HK-2 (cell line): ENCODE measurements around the gene PLPPR3.

ENCODE experiments used
- DNase-seq: peaks from one replicate; pipeline ENCODE4 v3.0.0-alpha.2; 2018; ENCODE audit not compliant: unreplicated experiment

The PLPPR3 gene

GRCh38 chr19:808423-808775 lies 13.4 kb downstream of the PLPPR3 start:
- no peak for DNase-seq

DNA sequence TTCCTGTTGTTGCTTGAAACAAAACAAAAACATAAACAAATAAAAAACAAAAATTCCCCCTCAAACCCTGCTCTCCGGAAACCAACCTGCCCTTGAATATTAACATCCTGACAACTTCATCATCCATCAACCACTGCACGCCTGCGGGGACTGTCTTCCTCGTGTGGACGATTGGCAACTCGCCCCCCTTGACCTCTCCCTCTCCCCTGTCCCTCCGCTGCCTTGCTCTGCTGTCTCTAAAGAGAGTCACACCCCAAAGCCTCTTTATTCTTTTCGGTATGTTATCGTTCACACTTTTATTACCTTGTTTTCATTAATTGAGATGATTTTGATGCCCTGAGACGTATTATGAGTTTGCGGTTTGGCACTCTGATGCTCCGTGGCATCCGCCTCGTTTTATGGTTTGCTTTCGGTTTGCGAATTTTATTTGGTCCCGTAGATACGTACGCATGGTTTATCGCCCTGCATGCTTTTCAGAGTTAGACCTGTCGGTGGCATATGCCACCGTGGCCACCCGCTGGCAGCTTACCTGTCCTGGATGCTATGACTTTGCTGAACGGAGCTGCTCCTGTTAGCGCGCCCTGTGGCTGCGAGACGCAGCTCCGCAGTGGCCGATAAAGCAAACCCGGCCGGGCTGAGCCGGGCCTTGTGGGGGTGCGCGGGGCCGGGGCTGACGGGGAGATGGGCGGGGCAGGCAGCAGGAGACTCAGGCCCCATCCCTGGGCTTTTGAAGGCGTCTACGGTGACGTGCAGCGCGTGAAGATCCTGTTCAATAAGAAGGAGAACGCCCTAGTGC lies 13.9 kb downstream of the PLPPR3 start:
- no peak for DNase-seq

DNA sequence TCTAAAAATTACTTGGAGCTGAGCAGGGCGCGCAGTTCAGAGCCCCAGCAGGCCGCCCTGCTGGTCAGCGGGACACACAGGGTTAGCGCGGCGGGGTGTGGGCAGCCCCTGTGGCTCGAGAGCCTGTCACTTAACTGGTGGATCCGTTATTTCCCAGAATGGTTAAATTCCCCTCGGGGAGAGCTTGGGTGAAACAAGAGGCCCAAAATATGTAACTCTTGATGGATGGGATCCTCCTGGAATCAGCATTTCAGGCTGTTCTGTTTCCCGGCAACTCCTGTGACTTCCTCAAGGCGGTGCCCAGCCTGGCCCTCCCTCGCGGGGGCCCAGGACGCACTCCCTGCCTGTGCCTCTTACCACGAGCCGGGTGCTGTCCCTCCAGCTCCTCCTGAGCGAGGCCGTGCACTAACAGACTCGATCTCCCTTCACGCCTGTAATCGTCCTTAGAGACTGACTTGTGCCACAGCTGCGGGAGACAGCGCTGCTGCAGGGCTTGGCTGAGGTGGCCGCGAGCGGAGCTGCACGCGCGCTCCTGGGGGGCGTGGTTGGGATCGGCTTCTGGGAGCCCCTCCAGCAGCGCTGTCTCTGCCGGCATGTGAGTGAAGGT lies 14.8 kb downstream of the PLPPR3 start:
- DNase-seq, result no peak

GRCh38 chr19:805600-806550 lies 15.9 kb downstream of the PLPPR3 start:
- no peak for DNase-seq

GRCh38 chr19:805166-805551 lies 16.6 kb downstream of the PLPPR3 start:
- DNase-seq, result no peak

DNA sequence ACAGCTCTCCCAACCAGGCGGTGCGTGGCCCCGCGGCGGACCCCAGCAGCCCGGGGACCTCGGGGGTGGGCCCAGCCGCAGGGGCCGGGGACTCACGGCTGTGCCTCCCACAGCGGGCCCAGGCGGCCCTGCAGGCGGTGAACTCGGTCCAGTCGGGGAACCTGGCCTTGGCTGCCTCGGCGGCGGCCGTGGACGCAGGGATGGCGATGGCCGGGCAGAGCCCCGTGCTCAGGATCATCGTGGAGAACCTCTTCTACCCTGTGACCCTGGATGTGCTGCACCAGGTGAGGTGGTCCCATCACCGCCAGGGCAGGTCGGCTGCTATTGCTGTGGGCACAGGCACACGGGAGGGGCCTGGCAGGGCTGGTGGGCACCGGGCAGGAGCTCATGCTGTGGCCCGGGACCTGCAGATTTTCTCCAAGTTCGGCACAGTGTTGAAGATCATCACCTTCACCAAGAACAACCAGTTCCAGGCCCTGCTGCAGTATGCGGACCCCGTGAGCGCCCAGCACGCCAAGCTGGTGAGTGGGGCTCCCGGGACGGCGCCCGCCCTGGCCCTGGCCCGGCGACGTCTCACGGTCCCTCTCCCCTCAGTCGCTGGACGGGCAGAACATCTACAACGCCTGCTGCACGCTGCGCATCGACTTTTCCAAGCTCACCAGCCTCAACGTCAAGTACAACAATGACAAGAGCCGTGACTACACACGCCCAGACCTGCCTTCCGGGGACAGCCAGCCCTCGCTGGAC lies 17.2 kb downstream of the PLPPR3 start:
- no peak for DNase-seq

DNA sequence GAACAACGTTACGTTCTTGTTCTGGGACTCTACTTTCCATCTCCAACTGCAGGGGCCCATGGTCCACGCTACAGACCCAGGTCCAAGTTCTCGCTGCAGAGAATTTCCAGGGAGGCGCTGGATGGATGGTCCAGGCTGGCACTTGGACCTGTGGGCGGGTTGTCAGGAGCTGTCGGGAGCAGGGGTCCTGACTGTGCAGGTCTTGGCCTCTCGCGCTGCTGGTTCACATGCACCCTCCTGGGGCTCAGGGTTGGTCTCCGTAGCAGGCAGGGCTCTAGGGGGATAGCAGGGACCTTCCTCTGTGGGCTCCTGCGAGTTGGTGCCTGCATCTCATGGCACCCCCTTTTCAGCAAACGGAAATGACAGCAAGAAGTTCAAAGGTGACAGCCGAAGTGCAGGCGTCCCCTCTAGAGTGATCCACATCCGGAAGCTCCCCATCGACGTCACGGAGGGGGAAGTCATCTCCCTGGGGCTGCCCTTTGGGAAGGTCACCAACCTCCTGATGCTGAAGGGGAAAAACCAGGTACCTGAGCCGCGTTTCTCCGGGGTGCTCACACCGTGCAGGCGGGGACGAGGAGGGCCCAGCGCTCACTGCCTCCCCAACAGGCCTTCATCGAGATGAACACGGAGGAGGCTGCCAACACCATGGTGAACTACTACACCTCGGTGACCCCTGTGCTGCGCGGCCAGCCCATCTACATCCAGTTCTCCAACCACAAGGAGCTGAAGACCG lies 17.9 kb downstream of the PLPPR3 start:
- no peak for DNase-seq

GRCh38 chr19:803099-803561 lies 18.6 kb downstream of the PLPPR3 start:
- DNase-seq, result no peak

GRCh38 chr19:802498-803098 lies 19.2 kb downstream of the PLPPR3 start:
- no peak for DNase-seq

DNA sequence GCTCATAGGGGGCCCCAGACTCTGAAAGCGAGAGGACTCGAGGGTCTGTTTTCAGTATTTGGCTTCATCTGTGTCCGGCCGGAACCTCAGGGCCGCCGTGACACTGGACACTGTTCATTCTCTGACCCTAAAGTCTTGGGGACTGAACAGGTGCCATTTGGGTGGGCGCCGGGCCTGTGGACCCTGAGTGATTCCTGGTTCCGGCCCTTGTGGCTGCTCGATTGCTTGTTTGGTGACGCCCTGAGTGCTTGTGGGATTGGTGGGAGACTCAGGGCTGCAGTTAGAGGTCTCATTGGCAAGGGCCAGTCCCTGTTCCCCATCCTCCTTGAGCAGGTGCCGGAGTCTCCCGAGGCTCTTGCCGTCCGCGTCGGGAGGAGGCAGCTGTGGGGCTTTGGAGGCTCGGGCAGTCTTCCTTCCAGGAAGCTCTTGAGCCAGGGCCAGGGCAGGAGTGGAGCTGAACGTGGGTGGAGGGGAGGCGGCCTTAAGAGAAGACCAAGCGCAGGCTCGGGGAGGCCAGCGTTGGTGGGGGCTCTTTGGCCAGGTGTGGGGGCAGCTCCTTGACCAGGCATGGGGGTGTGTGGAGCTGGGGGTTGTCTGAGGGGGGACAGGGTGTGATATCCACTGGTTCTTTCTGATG lies 19.8 kb downstream of the PLPPR3 start:
- no peak for DNase-seq

DNA sequence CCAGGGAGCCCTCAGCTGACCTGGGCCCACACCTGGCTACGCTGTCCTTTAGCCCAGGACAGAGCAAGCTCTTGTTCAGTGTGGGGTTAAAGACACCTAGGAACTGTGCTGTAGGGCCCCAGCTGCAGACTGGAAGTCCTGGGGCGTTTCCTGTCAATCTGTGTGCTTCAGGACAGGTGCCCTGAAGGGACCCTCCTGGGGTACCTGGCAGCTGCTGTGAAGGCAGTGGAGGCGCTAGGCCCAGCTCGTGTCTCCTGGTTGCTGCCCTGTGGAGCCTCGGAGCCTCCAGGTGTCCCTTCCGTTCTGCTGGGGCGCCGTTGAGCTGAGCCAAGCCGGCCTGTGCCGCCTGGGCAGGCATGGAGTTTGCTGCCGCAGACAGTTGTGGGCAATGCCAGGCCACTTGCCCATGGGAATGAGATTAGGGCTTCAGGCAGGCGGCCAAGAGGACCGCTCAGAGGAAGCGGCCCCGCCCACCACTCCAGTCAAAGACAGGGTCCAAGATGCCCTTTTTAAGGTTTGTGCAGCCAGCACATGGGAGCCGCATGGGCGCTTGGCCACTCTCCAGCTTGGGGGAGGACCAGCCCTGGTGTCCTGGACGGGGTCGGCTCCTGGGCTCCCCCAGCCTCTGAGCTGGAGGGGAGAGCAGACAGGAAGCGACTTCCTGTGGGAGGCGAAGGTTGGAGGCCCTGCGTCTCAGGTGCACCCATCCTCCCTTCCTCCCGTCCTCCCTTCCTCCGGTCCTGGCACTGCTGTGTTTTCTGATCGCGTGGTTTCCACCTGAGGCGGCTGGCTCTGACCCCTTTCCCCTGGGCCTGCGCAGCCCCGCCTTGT lies 20.5 kb downstream of the PLPPR3 start:
- no peak for DNase-seq

DNA sequence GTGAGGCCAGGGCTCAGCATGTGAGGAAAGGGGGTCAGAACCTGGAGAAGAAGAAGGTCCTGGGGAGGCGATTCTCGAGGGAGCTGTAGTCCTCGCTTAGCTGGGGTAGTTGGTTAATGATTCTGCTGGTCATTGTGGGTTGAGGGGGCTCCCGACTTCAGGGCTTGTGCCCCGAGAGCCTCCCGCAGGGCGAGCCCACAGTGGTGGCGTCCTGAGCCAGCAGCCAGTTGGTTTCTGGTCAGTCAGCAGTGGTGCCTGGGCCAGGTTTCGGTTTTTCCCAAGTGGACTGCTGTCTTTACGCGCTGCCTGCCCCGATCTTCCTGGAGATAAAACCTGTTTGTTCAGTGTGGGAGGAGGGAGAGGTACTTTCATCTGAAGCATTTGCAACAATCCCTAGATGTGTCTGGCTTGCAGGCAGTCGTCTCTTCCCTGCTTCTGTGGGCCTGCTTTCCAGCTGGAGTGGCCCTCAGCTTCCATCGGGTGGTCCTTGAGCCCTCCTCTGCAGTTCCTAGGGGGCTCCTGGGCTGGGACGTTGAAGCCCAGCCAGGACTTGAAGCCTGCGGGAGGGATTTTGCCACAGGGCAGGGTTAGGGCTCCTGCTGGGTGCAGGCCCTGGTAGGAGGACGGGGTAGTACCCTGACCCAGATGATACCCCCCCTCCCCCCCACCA lies 21.3 kb downstream of the PLPPR3 start:
- DNase-seq, result no peak

GRCh38 chr19:799076-799881 lies 22.5 kb downstream of the PLPPR3 start:
- no peak for DNase-seq

- peak; percentile 82 for DNase-seq
Measured at GRCh38 chr19:798415-799075, 23.2 kb downstream of the PLPPR3 start.

DNA sequence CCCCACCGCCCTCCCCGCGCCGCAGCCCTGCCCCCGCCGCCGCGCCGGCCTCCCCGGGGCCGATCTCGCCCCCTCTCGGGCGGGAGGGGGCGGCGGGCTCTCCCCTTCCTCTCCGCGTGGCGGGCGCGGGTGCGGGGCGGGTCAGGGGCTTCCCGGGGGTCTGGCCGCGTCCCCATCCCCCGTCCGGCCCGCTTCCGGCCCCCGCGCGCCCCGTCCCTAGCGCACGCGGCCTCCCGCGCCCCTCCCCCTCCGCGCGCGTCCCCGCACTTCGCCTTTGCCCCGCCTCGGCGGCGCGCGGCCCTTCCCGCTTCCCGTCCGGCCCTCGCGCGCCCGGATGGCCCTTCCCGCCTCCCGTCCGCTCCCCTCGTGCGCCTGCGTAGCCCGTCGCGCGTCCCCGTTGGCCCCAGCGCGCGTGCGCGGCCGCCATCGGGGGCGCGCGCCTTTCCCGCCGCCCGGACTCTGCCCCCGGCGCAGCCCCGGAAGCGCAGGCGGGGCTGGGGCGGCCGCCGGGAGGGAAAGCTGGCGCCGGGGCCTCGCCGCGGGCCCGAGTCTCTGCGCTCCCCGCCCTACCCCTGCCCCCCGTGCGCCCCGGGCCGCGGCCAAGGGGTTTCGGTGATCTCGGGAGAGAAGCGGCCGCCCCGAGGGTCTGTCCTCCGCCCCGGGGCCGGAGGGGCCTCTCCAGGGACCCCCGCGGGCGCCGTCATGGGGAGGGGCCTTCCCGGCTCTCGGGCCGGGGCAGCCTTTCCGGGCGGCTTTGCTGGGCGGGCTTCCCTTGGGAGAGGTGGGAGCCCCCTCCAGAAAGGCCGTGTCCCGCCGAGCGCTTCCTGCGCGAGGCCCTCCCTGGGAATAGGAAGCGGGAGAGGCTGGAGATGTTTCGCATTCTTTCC lies 24.0 kb downstream of the PLPPR3 start:
- peak; percentile 88 for DNase-seq
